ACC112 (cell line): ENCODE results near the gene LSS.
"Not testable (repeated sequence)": the region's sequence is repeated elsewhere in the genome, so short reads cannot be mapped to it uniquely, and the experiment has no call there.

ENCODE experiments used
- H2AFZ ChIP-seq: fragments of 200-600 bp; sonication (generic); one replicate; pipeline ENCODE4 v1.6.0; 2017; ENCODE audit warnings: antibody characterized with exemption, low read length; ENCODE audit not compliant: unreplicated experiment
- H3K27ac ChIP-seq: fragments of 200-600 bp; sonication (generic); 2 replicates; pipeline ENCODE4 v1.5.1; 2014; ENCODE audit warnings: low read depth, mild to moderate bottlenecking, antibody characterized with exemption, low read length, moderate library complexity
- H3K27me3 ChIP-seq: fragments of 200-600 bp; sonication (generic); 2 replicates; pipeline ENCODE4 v1.6.1; 2014; ENCODE audit warnings: mild to moderate bottlenecking, antibody characterized with exemption, low read length, moderate library complexity, mixed read lengths; ENCODE audit not compliant: insufficient read depth
- H3K36me3 ChIP-seq: fragments of 200-600 bp; sonication (generic); 2 replicates; pipeline ENCODE4 v1.6.1; 2016; ENCODE audit warnings: mild to moderate bottlenecking, antibody characterized with exemption, low read length, moderate library complexity, mixed read lengths; ENCODE audit not compliant: insufficient read depth
- H3K4me1 ChIP-seq: fragments of 200-600 bp; sonication (generic); one replicate; pipeline ENCODE4 v1.6.1; 2016; ENCODE audit warnings: low read length, mixed read lengths; ENCODE audit not compliant: insufficient read depth, unreplicated experiment, control insufficient read depth
- H3K4me3 ChIP-seq: fragments of 200-600 bp; sonication (generic); 2 replicates; pipeline ENCODE4 v1.5.1; 2014; ENCODE audit warnings: mild to moderate bottlenecking, low read depth, low read length
- H3K79me2 ChIP-seq: fragments of 200-600 bp; sonication (generic); one replicate; pipeline ENCODE4 v1.6.0; 2016; ENCODE audit warnings: low read length; ENCODE audit not compliant: control insufficient read depth, unreplicated experiment, insufficient read depth

The LSS gene

GRCh38 chr21:46227811-46228344, 696 bp downstream of the LSS start:
- Histone ChIP-seq H3K27me3 (no peaks in the 10 kb centered on the region), H3K27ac (peak overlapping the region; percentile 89; the same call in 1 of the 2 replicates), H3K79me2 (peaks cover 32% of the 10 kb centered on the region), H2AFZ (peak overlapping the region; percentile 2), H3K4me3 (peak overlapping the region; percentile 83), H3K36me3 (peaks cover 9% of the 10 kb centered on the region; the same call in 1 of the 2 replicates), H3K4me1 (peaks cover 24% of the 10 kb centered on the region)

- Histone ChIP-seq H3K79me2 (peaks cover 38% of the 10 kb centered on the region), H3K27ac (peak overlapping the region; percentile 89), H3K36me3 (peaks cover 6% of the 10 kb centered on the region; the same call in 1 of the 2 replicates), H3K4me3 (peak overlapping the region; percentile 83), H3K27me3 (no peaks in the 10 kb centered on the region), H3K4me1 (peaks cover 24% of the 10 kb centered on the region), H2AFZ (no peak overlapping the region)
Observed at GRCh38 chr21:46226920-46227599, 1.5 kb downstream of the LSS start.

GRCh38 chr21:46226146-46226545, 2.4 kb downstream of the LSS start:
- Histone ChIP-seq H3K79me2 (peaks cover 44% of the 10 kb centered on the region), H3K36me3 (0 out of 2 replicates have a peak, but pooled peaks cover 3% of the 10 kb centered on the region), H3K4me3 (peak overlapping the region; percentile 83), H2AFZ (no peak overlapping the region), H3K27me3 (no peaks in the 10 kb centered on the region), H3K27ac (peak overlapping the region; percentile 89), H3K4me1 (peaks cover 24% of the 10 kb centered on the region)

- H3K36me3 ChIP-seq, H3K4me3 ChIP-seq, H3K27ac ChIP-seq, H3K27me3 ChIP-seq, H2AFZ ChIP-seq: not testable (repeated sequence)
- Histone ChIP-seq H3K79me2 (peaks cover 45% of the 10 kb centered on the region), H3K4me1 (peaks cover 15% of the 10 kb centered on the region)
Observed at GRCh38 chr21:46223661-46224060, 4.9 kb downstream of the LSS start.

GRCh38 chr21:46223217-46223616, 5.4 kb downstream of the LSS start:
- Histone ChIP-seq H2AFZ (no peak overlapping the region), H3K27me3 (no peaks in the 10 kb centered on the region), H3K36me3 (no peaks in the 10 kb centered on the region; the same call in 1 of the 2 replicates), H3K79me2 (peaks cover 43% of the 10 kb centered on the region), H3K27ac (no peak overlapping the region), H3K4me3 (no peak overlapping the region), H3K4me1 (peaks cover 15% of the 10 kb centered on the region)

- no peak overlapping the region for H3K27ac ChIP-seq
- peaks cover 37% of the 10 kb centered on the region for H3K79me2 ChIP-seq
- H3K36me3 ChIP-seq = no peaks in the 10 kb centered on the region; the same call in 1 of the 2 replicates
- H3K4me1 ChIP-seq = peaks cover 15% of the 10 kb centered on the region
- H3K27me3 ChIP-seq = no peaks in the 10 kb centered on the region
- H2AFZ ChIP-seq = no peak overlapping the region
- H3K4me3 ChIP-seq = no peak overlapping the region
Observed at GRCh38 chr21:46222436-46223116, 6.0 kb downstream of the LSS start.

- Histone ChIP-seq H3K36me3 (no peaks in the 10 kb centered on the region; the same call in 1 of the 2 replicates), H2AFZ (no peak overlapping the region), H3K4me1 (peaks cover 9% of the 10 kb centered on the region), H3K27ac (no peak overlapping the region), H3K79me2 (peaks cover 29% of the 10 kb centered on the region), H3K4me3 (no peak overlapping the region), H3K27me3 (no peaks in the 10 kb centered on the region)
Observed at GRCh38 chr21:46221664-46222435, 6.7 kb downstream of the LSS start.

GRCh38 chr21:46220847-46221246, 7.7 kb downstream of the LSS start:
- Histone ChIP-seq H3K4me1 (peaks cover 1% of the 10 kb centered on the region), H3K27ac (no peak overlapping the region), H2AFZ (no peak overlapping the region), H3K4me3 (no peak overlapping the region), H3K79me2 (peaks cover 21% of the 10 kb centered on the region), H3K27me3 (no peaks in the 10 kb centered on the region), H3K36me3 (no peaks in the 10 kb centered on the region; the same call in 1 of the 2 replicates)

GRCh38 chr21:46220275-46220810, 8.2 kb downstream of the LSS start:
- no peak overlapping the region for H3K4me3 ChIP-seq
- no peaks in the 10 kb centered on the region for H3K4me1 ChIP-seq
- H2AFZ ChIP-seq = no peak overlapping the region
- H3K27me3 ChIP-seq = no peaks in the 10 kb centered on the region
- no peak overlapping the region for H3K27ac ChIP-seq
- H3K36me3 ChIP-seq = no peaks in the 10 kb centered on the region; the same call in 1 of the 2 replicates
- peaks cover 18% of the 10 kb centered on the region for H3K79me2 ChIP-seq

- Histone ChIP-seq H3K4me1 (no peaks in the 10 kb centered on the region), H2AFZ (no peak overlapping the region), H3K79me2 (peaks cover 18% of the 10 kb centered on the region), H3K36me3 (no peaks in the 10 kb centered on the region; the same call in 1 of the 2 replicates), H3K4me3 (no peak overlapping the region), H3K27ac (no peak overlapping the region), H3K27me3 (no peaks in the 10 kb centered on the region)
Observed at GRCh38 chr21:46219591-46220239, 8.9 kb downstream of the LSS start.
